ENCODE results near the gene FBXO39. TPM values are rescaled to one million over a fixed set of nuclear protein-coding genes. Genes with fewer than 3 reads are reported as not detected.
A peak's percentile ranks its signal among the peaks of the same experiment; 100 is the strongest.

Gene FBXO39
- total RNA-seq, 2 donors from 2014 or later, result 0.18 to 0.29 TPM

GRCh38 chr17:6800422-6801027, 24.5 kb downstream of the FBXO39 start:
- H3K9me3 ChIP-seq (ENCODE audit: control insufficient read depth, low read length), result no peaks in the 10 kb centered on the region
- no peaks in the 10 kb centered on the region for H3K27me3 ChIP-seq (ENCODE audit: control insufficient read depth, insufficient read depth, low read length, poor library complexity, severe bottlenecking)
- peaks cover 43% of the 10 kb centered on the region for H3K4me1 Mint-ChIP-seq
- H3K27ac Mint-ChIP-seq, result no peak overlapping the region
- no peak overlapping the region for H3K27ac ChIP-seq (ENCODE audit: low read depth, low read length)
- peak; percentile 77 for TF ChIP-seq CTCF (conservative IDR thresholded peaks at IDR 0.05)
- DNase-seq, result peak; percentile 85
- H3K4me3 Mint-ChIP-seq, result no peak overlapping the region
- H3K9ac ChIP-seq (ENCODE audit: extremely low read depth, low read length, poor library complexity, severe bottlenecking), result no peak overlapping the region
- 80 to 84% methylated on average over 13 of the region's 13 CpGs for WGBS, 2 experiments (ENCODE audit: insufficient coverage in 1 of 2, insufficient read length in 1 of 2)
- H3K36me3 ChIP-seq (ENCODE audit: control insufficient read depth, insufficient read depth, low read length), result no peaks in the 10 kb centered on the region
- H3K9me3 Mint-ChIP-seq, result peaks cover 3% of the 10 kb centered on the region
- peaks cover 11% of the 10 kb centered on the region for H3K4me1 ChIP-seq (ENCODE audit: control insufficient read depth, insufficient read depth, low read length)
- H3K36me3 Mint-ChIP-seq (ENCODE audit: low read depth), result no peaks in the 10 kb centered on the region
- peaks cover 12% of the 10 kb centered on the region for H3K27me3 Mint-ChIP-seq (ENCODE audit: insufficient read depth)
- H3K4me3 ChIP-seq (ENCODE audit: low read length), result no peak overlapping the region

GRCh38 chr17:6811510-6811909, 35.5 kb downstream of the FBXO39 start:
- WGBS, 2 experiments (ENCODE audit: insufficient coverage in 1 of 2, insufficient read length in 1 of 2), result 84 to 89% methylated on average over 4 to 9 of the region's 9 CpGs
- Histone ChIP-seq H3K9me3 (ENCODE audit: control insufficient read depth, low read length) (peaks cover 35% of the 10 kb centered on the region), H3K4me1 (ENCODE audit: control insufficient read depth, insufficient read depth, low read length) (no peaks in the 10 kb centered on the region), H3K4me3 (ENCODE audit: low read length) (no peak overlapping the region), H3K27me3 (ENCODE audit: control insufficient read depth, insufficient read depth, low read length, poor library complexity, severe bottlenecking) (no peaks in the 10 kb centered on the region), H3K36me3 (ENCODE audit: control insufficient read depth, insufficient read depth, low read length) (no peaks in the 10 kb centered on the region), H3K9ac (ENCODE audit: extremely low read depth, low read length, poor library complexity, severe bottlenecking) (no peak overlapping the region), H3K27ac (ENCODE audit: low read depth, low read length) (no peak overlapping the region)
- Mint-ChIP-seq H3K9me3 (peaks cover 32% of the 10 kb centered on the region), H3K4me3 (no peak overlapping the region), H3K4me1 (no peaks in the 10 kb centered on the region), H3K27ac (no peak overlapping the region), H3K27me3 (ENCODE audit: insufficient read depth) (peaks cover 30% of the 10 kb centered on the region), H3K36me3 (ENCODE audit: low read depth) (no peaks in the 10 kb centered on the region)
- no peak for TF ChIP-seq CTCF (conservative IDR thresholded peaks at IDR 0.05)
- DNase-seq, result no peak

- peaks cover 35% of the 10 kb centered on the region for H3K9me3 ChIP-seq (ENCODE audit: control insufficient read depth, low read length)
- Mint-ChIP-seq H3K27ac (no peak overlapping the region), H3K9me3 (peaks cover 32% of the 10 kb centered on the region), H3K36me3 (ENCODE audit: low read depth) (no peaks in the 10 kb centered on the region), H3K27me3 (ENCODE audit: insufficient read depth) (peaks cover 26% of the 10 kb centered on the region), H3K4me1 (no peaks in the 10 kb centered on the region), H3K4me3 (no peak overlapping the region)
- H3K36me3 ChIP-seq (ENCODE audit: control insufficient read depth, insufficient read depth, low read length), result no peaks in the 10 kb centered on the region
- no peak overlapping the region for H3K27ac ChIP-seq (ENCODE audit: low read depth, low read length)
- no peaks in the 10 kb centered on the region for H3K4me1 ChIP-seq (ENCODE audit: control insufficient read depth, insufficient read depth, low read length)
- no peak for TF ChIP-seq CTCF (conservative IDR thresholded peaks at IDR 0.05)
- DNase-seq, result no peak
- H3K27me3 ChIP-seq (ENCODE audit: control insufficient read depth, insufficient read depth, low read length, poor library complexity, severe bottlenecking), result no peaks in the 10 kb centered on the region
- H3K9ac ChIP-seq (ENCODE audit: extremely low read depth, low read length, poor library complexity, severe bottlenecking), result no peak overlapping the region
- 82 to 87% methylated on average over 8 to 9 of the region's 9 CpGs for WGBS, 2 experiments (ENCODE audit: insufficient coverage in 1 of 2, insufficient read length in 1 of 2)
- H3K4me3 ChIP-seq (ENCODE audit: low read length), result peak overlapping the region; percentile 35
Observed at GRCh38 chr17:6812295-6812694, 36.3 kb downstream of the FBXO39 start.

All from endodermal cell (in vitro differentiated cells).